Measurements from ENCODE around the gene FDXR. TPM values are rescaled to one million over a fixed set of nuclear protein-coding genes. Genes with fewer than 3 reads are reported as not detected.
"Not testable (repeated sequence)": the region's sequence is repeated elsewhere in the genome, so short reads cannot be mapped to it uniquely, and the experiment has no call there.

FDXR gene
- total and polyA plus RNA-seq, 5 donors = 4.9 to 10.5 (median 8.2) TPM

GRCh38 chr17:74916136-74916850, 43.5 kb upstream of the FDXR start:
- DNase-seq (no peak), ATAC-seq (no peak)
- H3K9me3 ChIP-seq (ENCODE audit: control insufficient read depth, low read length) = no peaks in the 10 kb centered on the region
- intact Hi-C loops (cut with DNase I) = no loop called here
- H3K4me3 ChIP-seq (ENCODE audit: low read length) = no peak overlapping the region
- H3K4me1 ChIP-seq (ENCODE audit: control insufficient read depth, insufficient read depth, low read length) = no peaks in the 10 kb centered on the region
- H3K27ac ChIP-seq (ENCODE audit: low read length) = no peak overlapping the region
- no peaks in the 10 kb centered on the region for H3K27me3 ChIP-seq (ENCODE audit: control insufficient read depth, insufficient read depth)
- WGBS = 78% methylated on average over 13 of the region's 13 CpGs

- H3K4me3 ChIP-seq (ENCODE audit: low read length); H3K27ac ChIP-seq (ENCODE audit: low read length); H3K4me1 ChIP-seq (ENCODE audit: control insufficient read depth, insufficient read depth, low read length); ATAC-seq; intact Hi-C loops (cut with DNase I); H3K9me3 ChIP-seq (ENCODE audit: control insufficient read depth, low read length); H3K27me3 ChIP-seq (ENCODE audit: control insufficient read depth, insufficient read depth); DNase-seq: not testable (repeated sequence)
- 59% methylated on average over 8 of the region's 8 CpGs for WGBS
Observed at GRCh38 chr17:74911423-74911822, 38.6 kb upstream of the FDXR start.

- intact Hi-C loops (cut with DNase I); H3K4me1 ChIP-seq (ENCODE audit: control insufficient read depth, insufficient read depth, low read length); DNase-seq; H3K4me3 ChIP-seq (ENCODE audit: low read length); H3K9me3 ChIP-seq (ENCODE audit: control insufficient read depth, low read length); H3K27me3 ChIP-seq (ENCODE audit: control insufficient read depth, insufficient read depth); ATAC-seq; H3K27ac ChIP-seq (ENCODE audit: low read length): not testable (repeated sequence)
- 70% methylated on average over 4 of the region's 4 CpGs for WGBS
Observed at GRCh38 chr17:74909097-74909496, 36.3 kb upstream of the FDXR start.

GRCh38 chr17:74907012-74907411, 34.2 kb upstream of the FDXR start:
- no peaks in the 10 kb centered on the region for H3K9me3 ChIP-seq (ENCODE audit: control insufficient read depth, low read length)
- intact Hi-C loops (cut with DNase I) = no loop called here
- 96% methylated on average over 34 of the region's 34 CpGs for WGBS
- H3K27me3 ChIP-seq (ENCODE audit: control insufficient read depth, insufficient read depth) = no peaks in the 10 kb centered on the region
- no peak for DNase-seq
- H3K4me1 ChIP-seq (ENCODE audit: control insufficient read depth, insufficient read depth, low read length) = no peaks in the 10 kb centered on the region
- ATAC-seq = no peak
- no peak overlapping the region for H3K27ac ChIP-seq (ENCODE audit: low read length)
- H3K4me3 ChIP-seq (ENCODE audit: low read length) = no peak overlapping the region

- ATAC-seq; H3K4me1 ChIP-seq (ENCODE audit: control insufficient read depth, insufficient read depth, low read length); H3K27ac ChIP-seq (ENCODE audit: low read length); H3K9me3 ChIP-seq (ENCODE audit: control insufficient read depth, low read length); DNase-seq; H3K4me3 ChIP-seq (ENCODE audit: low read length); H3K27me3 ChIP-seq (ENCODE audit: control insufficient read depth, insufficient read depth); intact Hi-C loops (cut with DNase I): not testable (repeated sequence)
- WGBS = 71% methylated on average over 6 of the region's 6 CpGs
Observed at GRCh38 chr17:74906214-74906793, 33.5 kb upstream of the FDXR start.

- no peak overlapping the region for H3K4me3 ChIP-seq (ENCODE audit: low read length)
- no peaks in the 10 kb centered on the region for H3K9me3 ChIP-seq (ENCODE audit: control insufficient read depth, low read length)
- no peak for DNase-seq
- ATAC-seq = no peak
- no peaks in the 10 kb centered on the region for H3K4me1 ChIP-seq (ENCODE audit: control insufficient read depth, insufficient read depth, low read length)
- no peaks in the 10 kb centered on the region for H3K27me3 ChIP-seq (ENCODE audit: control insufficient read depth, insufficient read depth)
- 79% methylated on average over 7 of the region's 7 CpGs for WGBS
- intact Hi-C loops (cut with DNase I) = no loop called here
- no peak overlapping the region for H3K27ac ChIP-seq (ENCODE audit: low read length)
Observed at GRCh38 chr17:74904687-74905409, 32.1 kb upstream of the FDXR start.

- intact Hi-C loops (cut with DNase I) = no loop called here
- no peak for DNase-seq
- Histone ChIP-seq H3K9me3 (ENCODE audit: control insufficient read depth, low read length) (no peaks in the 10 kb centered on the region), H3K4me1 (ENCODE audit: control insufficient read depth, insufficient read depth, low read length) (no peaks in the 10 kb centered on the region), H3K27ac (ENCODE audit: low read length) (no peak overlapping the region), H3K27me3 (ENCODE audit: control insufficient read depth, insufficient read depth) (no peaks in the 10 kb centered on the region), H3K4me3 (ENCODE audit: low read length) (no peak overlapping the region)
- WGBS = 75% methylated on average over 6 of the region's 6 CpGs
- no peak for ATAC-seq
Observed at GRCh38 chr17:74903671-74904070, 30.9 kb upstream of the FDXR start.

GRCh38 chr17:74903034-74903433, 30.2 kb upstream of the FDXR start:
- no peaks in the 10 kb centered on the region for H3K27me3 ChIP-seq (ENCODE audit: control insufficient read depth, insufficient read depth)

GRCh38 chr17:74901353-74902135, 28.8 kb upstream of the FDXR start:
- WGBS = 64% methylated on average over 14 of the region's 14 CpGs
- no peak for ATAC-seq

More at GRCh38 chr17:74903034-74903433, 30.2 kb upstream of the FDXR start:
- H3K4me1 ChIP-seq (ENCODE audit: control insufficient read depth, insufficient read depth, low read length) = no peaks in the 10 kb centered on the region
- intact Hi-C loops (cut with DNase I) = no loop called here
- DNase-seq (no peak), ATAC-seq (no peak)
- no peak overlapping the region for H3K4me3 ChIP-seq (ENCODE audit: low read length)
- H3K9me3 ChIP-seq (ENCODE audit: control insufficient read depth, low read length) = no peaks in the 10 kb centered on the region
- 86% methylated on average over 9 of the region's 9 CpGs for WGBS
- no peak overlapping the region for H3K27ac ChIP-seq (ENCODE audit: low read length)

GRCh38 chr17:74900208-74900607, 27.4 kb upstream of the FDXR start:
- intact Hi-C loops (cut with DNase I) = no loop called here

More at GRCh38 chr17:74901353-74902135, 28.8 kb upstream of the FDXR start:
- H3K27me3 ChIP-seq (ENCODE audit: control insufficient read depth, insufficient read depth) = no peaks in the 10 kb centered on the region
- no peak overlapping the region for H3K4me3 ChIP-seq (ENCODE audit: low read length)
- no peak overlapping the region for H3K27ac ChIP-seq (ENCODE audit: low read length)
- no peaks in the 10 kb centered on the region for H3K9me3 ChIP-seq (ENCODE audit: control insufficient read depth, low read length)
- H3K4me1 ChIP-seq (ENCODE audit: control insufficient read depth, insufficient read depth, low read length) = no peaks in the 10 kb centered on the region
- no peak for DNase-seq
- intact Hi-C loops (cut with DNase I) = no loop called here

More at GRCh38 chr17:74900208-74900607, 27.4 kb upstream of the FDXR start:
- Histone ChIP-seq H3K27me3 (ENCODE audit: control insufficient read depth, insufficient read depth) (no peaks in the 10 kb centered on the region), H3K9me3 (ENCODE audit: control insufficient read depth, low read length) (no peaks in the 10 kb centered on the region), H3K4me3 (ENCODE audit: low read length) (no peak overlapping the region), H3K4me1 (ENCODE audit: control insufficient read depth, insufficient read depth, low read length) (no peaks in the 10 kb centered on the region), H3K27ac (ENCODE audit: low read length) (no peak overlapping the region)
- ATAC-seq (no peak), DNase-seq (peak in 1 of 3 donors; percentile 8)
- 85% methylated on average over 8 of the region's 8 CpGs for WGBS

All from right cardiac atrium (tissue), 5 donors.